Fibroblast of skin of back (primary cell): ENCODE measurements around the gene CNTNAP2. TPM values are rescaled to one million over a fixed set of nuclear protein-coding genes. Genes with fewer than 3 reads are reported as not detected.

Experiments
- DNase-seq: peaks from one replicate; pipeline ENCODE4 v3.0.0-alpha.2; 2013
- polyA plus RNA-seq, 2 experiments: library from polyadenylated mRNA; unstranded; fragments of 120-200 nt; gene quantifications; one replicate each; pipeline ENCODE4 v1.2.1, GENCODE V29; 2013; ENCODE audit not compliant: insufficient read length in 2 of 2

The CNTNAP2 gene
- 0.41 TPM for polyA plus RNA-seq (2013, experiment 1 of 2; ENCODE audit: insufficient read length)
- polyA plus RNA-seq (2013, experiment 2 of 2; ENCODE audit: insufficient read length): 0.73 TPM

GRCh38 chr7:146116521-146117222 is at the start of gene CNTNAP2:
Gene CNTNAP2 (plus strand): TSS chr7:146116801. CDS start chr7:146116877, 76 bp downstream.
- DNase-seq: peak; percentile 69

DNA sequence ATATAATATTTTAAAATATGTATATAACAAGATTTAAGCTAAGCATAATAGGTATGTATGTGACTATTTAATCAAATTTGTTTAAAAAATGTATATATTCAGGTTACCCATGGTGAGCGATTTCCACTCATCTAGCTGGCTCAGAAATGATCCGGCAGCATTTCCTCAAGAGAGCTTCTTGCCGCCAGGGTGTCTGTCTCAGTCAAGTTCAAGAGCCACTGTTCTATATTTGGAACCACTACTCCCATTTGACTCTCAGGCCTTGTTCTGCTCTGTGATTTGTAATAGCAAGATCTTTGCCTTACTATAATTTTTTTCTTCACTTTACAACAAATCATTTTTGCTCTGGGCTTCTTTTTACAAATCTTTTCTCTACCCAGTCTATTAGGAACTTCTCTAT is 48.7 kb upstream of the CNTNAP2 start:
- DNase-seq: no peak

DNA sequence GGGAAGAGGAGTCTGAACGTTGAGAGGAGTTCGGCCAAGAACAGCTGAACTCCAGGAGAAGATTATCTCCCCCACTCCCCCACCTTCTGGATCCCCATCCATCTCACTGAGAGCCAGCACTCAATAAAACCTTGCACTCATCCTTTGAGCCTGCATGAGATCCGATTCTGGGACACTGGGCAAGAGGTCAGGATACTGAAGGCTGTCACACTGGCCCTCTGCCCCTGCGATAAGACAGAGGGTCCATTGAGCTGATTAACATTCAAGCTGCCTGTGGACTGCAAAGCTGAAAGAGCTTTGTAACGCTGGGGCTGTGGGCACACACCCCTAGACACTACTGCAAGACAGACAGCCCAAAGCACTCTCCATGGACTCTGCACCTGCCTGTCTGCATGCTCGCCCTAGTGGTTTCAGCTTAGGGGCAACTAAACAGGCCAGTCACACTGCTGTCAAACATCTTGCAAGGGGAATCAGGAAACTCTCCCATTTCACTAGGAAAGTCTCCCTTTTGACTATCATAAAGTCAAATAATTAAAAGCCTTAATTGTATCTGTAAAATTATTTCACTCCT is 42.3 kb upstream of the CNTNAP2 start:
- DNase-seq: no peak

GRCh38 chr7:146076344-146076743 is 40.3 kb upstream of the CNTNAP2 start:
- DNase-seq: no peak

- DNase-seq: no peak
Measured at GRCh38 chr7:146084086-146084485, 32.5 kb upstream of the CNTNAP2 start.

- DNase-seq: peak; percentile 22
Measured at GRCh38 chr7:146090023-146090645, 26.5 kb upstream of the CNTNAP2 start.

GRCh38 chr7:146094356-146094755 is 22.2 kb upstream of the CNTNAP2 start:
- no peak for DNase-seq

GRCh38 chr7:146096994-146097393 is 19.6 kb upstream of the CNTNAP2 start:
- DNase-seq: no peak

GRCh38 chr7:146106319-146106718 is 10.3 kb upstream of the CNTNAP2 start:
- DNase-seq: no peak

- DNase-seq: no peak
Measured at GRCh38 chr7:146112755-146113154, 3.8 kb upstream of the CNTNAP2 start.

GRCh38 chr7:146115548-146115850 is 1.1 kb upstream of the CNTNAP2 start:
- DNase-seq: no peak

- peak; percentile 71 for DNase-seq
Measured at GRCh38 chr7:146115851-146116520, 615 bp upstream of the CNTNAP2 start.

DNA sequence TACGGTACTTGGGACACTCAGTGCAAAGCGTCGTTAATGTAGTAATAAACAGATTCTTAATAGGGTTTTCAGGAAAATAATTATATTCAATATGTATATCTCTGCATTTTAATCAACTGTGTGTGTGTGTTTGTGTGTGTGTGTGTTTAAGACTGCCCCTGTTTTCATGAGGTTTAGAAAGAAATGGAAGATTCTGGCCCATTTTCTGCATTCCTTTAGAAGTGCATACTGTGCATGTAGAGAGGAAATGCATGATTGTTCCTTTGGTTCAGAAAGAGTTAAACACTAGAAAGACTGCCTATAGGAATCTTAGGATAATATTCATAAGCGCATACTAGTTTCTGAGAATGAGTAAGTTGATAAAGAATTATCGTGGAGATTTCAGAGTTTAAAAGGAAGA is 975 bp downstream of the CNTNAP2 start:
- DNase-seq: no peak

DNA sequence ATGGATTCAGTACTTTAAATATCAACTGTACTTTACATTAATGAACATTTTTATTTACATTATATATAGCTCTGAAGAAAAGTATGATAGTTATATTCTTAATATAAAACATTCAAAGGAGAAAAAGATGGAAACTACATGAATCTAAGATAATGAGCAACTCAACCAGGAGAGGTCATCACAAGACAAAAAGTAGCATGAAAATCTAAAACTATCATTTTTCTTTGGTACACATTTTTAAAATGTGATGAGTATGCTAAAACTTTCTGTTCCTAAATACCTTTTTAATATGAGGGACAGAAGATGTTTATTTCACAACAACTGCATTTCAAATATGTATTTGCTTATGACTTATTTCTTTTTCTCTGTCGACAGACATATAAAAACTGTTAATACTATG is 2.4 kb downstream of the CNTNAP2 start:
- no peak for DNase-seq

DNA sequence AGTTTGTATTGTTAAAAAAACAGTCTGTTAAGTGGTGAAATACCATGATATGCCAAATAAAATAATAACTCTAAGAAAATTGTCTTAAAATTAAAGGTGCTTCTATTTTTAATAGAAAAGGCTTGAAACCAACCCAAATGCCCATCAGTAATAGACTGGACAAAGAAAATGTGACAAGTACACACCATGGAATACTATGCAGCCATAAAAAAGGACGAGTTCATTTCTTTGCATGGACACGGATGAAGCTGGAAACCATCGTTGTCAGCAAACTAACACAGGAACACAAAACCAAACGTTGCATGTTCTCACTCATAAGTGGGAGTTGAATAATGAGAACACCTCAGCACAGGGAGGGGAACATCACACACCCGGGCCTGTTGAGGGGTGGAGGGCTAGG is 7.1 kb downstream of the CNTNAP2 start:
- DNase-seq: no peak

DNA sequence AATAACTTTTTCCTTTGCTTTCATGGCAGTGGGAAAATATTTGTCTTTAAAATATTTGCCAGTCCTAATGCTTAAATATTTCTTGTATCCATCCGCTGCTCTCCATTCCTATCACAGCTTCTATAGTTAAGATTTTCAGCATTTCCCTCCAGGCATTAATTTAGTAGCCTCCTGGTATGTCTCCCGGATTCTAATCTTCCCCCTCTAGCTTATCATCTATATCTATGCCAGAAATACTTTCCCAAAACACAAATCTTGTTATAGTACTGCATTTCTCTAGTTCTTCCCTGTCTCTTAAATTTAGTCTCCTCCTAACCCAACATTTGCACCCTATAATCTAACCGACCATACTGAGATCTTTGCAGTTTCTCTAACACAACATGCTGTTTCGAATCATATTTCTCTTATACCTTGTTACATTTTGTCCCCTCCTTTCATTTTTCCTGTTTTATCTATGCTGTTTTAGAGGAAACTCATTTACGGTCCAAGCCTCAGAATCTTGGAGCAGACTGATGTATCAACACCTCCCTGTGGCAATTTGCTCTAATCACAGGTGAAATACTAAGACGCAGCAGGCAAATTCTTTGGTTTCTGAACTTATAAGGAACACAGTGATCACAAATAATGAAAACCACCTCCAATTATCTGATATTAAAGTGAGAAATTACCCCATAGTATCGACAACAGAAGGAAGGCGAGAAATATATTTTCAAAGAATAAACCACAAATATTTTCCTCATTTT is 10.3 kb downstream of the CNTNAP2 start:
- DNase-seq: no peak

- DNase-seq: no peak
Measured at GRCh38 chr7:146129296-146129695, 12.7 kb downstream of the CNTNAP2 start.

- no peak for DNase-seq
Measured at GRCh38 chr7:146129997-146130396, 13.4 kb downstream of the CNTNAP2 start.

DNA sequence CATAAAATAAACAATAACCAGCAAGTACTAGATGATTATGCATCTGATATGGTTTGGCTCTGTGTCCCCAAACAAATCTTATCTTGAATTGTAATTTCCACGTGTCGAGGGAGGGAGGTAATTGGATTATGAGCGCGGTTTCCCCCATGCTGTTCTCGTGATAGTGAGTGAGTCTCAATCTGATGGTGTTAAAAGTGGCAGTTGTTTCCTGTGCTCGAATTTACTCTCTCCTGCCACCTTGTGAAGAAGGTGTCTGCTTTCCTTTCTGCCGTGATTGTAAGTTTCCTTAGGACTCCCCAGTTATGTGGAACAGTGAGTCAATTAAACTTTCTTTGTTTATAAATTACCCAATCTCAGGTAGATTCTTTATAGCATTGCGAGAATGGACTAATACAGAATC is 15.1 kb downstream of the CNTNAP2 start:
- no peak for DNase-seq

DNA sequence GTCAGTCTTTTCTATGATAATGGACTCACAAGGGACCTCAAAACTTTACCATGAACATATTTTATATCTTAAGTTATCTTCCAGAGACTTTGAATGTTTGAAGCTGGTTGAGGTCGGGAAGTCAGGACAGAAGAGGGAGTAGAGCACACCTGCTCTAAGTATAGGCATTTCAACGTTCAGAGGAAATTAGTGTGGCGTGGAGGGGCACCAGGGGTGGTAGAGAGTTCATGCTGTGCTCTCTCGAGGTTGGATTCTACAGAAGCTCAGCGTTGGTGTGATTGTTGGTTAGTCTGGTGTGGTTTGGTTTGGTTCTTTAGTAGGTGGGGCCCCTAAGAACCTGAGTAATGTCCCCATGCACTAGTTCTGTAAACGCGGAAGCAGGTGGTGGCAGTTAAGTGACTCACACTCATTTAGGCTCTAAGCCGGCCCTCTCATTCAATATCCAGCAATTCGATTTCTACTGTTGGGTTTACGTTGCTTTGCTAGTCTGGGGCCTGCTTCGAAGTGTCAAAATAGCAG is 19.8 kb downstream of the CNTNAP2 start:
- no peak for DNase-seq

DNA sequence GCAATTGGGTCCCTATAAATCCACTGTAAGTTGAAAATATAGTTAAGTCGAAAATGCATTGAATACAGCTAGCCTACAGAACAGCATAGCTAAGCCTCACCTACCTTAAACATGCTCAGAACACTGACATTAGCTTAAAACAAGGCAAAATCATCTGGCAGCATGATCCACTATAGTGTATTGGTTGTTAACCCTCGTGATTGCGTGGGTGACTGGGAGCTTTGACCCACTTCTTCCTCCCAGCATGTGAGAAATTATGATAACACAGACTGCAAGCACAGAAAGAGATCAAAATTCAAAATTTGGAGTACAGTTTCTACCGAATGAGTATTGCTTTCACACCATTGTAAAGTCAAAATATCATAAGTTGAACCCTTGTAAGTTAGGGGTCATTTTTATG is 22.3 kb downstream of the CNTNAP2 start:
- DNase-seq: no peak

- DNase-seq: peak; percentile 92
Measured at GRCh38 chr7:146146831-146147486, 30.4 kb downstream of the CNTNAP2 start.
